Vagina (tissue), 2 donors: ENCODE data around the gene PRICKLE2.

Experiments
- POLR2A ChIP-seq, 2 donors: fragments of 450-650 bp; IDR thresholded peaks; one replicate each; pipeline ENCODE4 v1.6.1; 2017; ENCODE audit warnings: antibody characterized with exemption in 2 of 2, mild to moderate bottlenecking in 2 of 2, moderate library complexity in 2 of 2
- POLR2AphosphoS5 ChIP-seq, 2 donors: sonication (generic); formaldehyde crosslinking; IDR thresholded peaks; one replicate each; pipeline ENCODE4 v1.9.0; 2017; ENCODE audit warnings: antibody characterized with exemption in 2 of 2, mild to moderate bottlenecking in 2 of 2, low read depth in 1 of 2; ENCODE audit not compliant: insufficient read depth in 1 of 2
- TF ChIP-seq, protein P1 (sequence below), 3 experiments: fragments of 450-650 bp in 2 of 3; fragments of 200-600 bp in 1 of 3; sonication (generic) in 1 of 3; IDR thresholded peaks; one replicate each; pipeline ENCODE4 v1.5.1; 2017 to 2019; ENCODE audit warnings: antibody characterized with exemption in 3 of 3, mild to moderate bottlenecking in 2 of 3, moderate library complexity in 2 of 3

DNA sequence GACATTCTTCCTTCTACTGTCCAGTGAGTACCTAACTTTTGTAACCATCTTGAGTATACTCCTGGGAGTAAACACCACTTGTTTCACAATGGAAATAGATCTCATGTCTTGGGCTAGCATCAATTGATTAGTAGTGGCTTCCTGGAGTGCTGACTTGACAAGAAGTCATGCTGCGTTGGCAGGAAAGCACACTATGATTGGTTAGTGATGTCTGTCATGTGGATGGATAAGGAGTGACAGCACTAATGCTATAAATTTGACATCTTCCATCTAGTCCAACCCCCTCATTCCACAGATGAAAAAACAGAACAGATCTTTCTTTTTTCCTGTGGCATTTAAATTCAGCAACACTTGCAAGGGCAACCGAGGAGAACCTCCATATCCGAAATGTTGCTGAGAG is 47.6 kb upstream of the PRICKLE2 start:
- TF ChIP-seq, protein P1, sequence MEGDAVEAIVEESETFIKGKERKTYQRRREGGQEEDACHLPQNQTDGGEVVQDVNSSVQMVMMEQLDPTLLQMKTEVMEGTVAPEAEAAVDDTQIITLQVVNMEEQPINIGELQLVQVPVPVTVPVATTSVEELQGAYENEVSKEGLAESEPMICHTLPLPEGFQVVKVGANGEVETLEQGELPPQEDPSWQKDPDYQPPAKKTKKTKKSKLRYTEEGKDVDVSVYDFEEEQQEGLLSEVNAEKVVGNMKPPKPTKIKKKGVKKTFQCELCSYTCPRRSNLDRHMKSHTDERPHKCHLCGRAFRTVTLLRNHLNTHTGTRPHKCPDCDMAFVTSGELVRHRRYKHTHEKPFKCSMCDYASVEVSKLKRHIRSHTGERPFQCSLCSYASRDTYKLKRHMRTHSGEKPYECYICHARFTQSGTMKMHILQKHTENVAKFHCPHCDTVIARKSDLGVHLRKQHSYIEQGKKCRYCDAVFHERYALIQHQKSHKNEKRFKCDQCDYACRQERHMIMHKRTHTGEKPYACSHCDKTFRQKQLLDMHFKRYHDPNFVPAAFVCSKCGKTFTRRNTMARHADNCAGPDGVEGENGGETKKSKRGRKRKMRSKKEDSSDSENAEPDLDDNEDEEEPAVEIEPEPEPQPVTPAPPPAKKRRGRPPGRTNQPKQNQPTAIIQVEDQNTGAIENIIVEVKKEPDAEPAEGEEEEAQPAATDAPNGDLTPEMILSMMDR (IDR thresholded peaks at IDR 0.05): no peak
- TF ChIP-seq POLR2AphosphoS5 (IDR thresholded peaks at IDR 0.05; ENCODE audit: insufficient read depth in 1 of 2, low read depth in 1 of 2) (no peak), POLR2A (IDR thresholded peaks at IDR 0.05) (no peak)
